IPS DF 4.7 (cell line): ENCODE results near the gene TMEM217.
A peak's percentile ranks its signal among the peaks of the same experiment; 100 is the strongest.
"Not testable (repeated sequence)": the region's sequence is repeated elsewhere in the genome, so short reads cannot be mapped to it uniquely, and the experiment has no call there.

ENCODE experiments used
- DNase-seq: peaks from one replicate; pipeline ENCODE4 v3.0.0-alpha.2; 2013; ENCODE audit warnings: low spot score; ENCODE audit errors: extremely low read depth

TMEM217 gene

DNA sequence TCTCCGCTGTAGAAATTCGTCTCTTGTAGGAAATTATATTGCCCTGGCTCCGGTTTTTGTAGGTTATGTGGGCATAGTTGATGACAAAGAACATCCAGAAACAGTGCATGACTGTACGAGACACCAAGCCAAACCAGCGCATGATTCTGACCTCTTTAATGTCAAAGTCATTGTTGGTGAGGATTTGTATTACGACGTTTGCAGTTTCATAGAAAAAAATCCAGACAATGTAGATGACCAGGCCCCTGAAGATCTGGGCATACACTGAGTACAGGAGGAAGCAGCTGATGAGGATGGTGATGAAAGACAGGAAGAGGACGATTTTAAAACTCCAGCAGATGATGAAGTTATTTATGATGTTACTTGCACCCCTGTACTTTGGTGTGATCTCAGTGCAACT lies 39.4 kb downstream of the TMEM217 start:
- DNase-seq: no peak

DNA sequence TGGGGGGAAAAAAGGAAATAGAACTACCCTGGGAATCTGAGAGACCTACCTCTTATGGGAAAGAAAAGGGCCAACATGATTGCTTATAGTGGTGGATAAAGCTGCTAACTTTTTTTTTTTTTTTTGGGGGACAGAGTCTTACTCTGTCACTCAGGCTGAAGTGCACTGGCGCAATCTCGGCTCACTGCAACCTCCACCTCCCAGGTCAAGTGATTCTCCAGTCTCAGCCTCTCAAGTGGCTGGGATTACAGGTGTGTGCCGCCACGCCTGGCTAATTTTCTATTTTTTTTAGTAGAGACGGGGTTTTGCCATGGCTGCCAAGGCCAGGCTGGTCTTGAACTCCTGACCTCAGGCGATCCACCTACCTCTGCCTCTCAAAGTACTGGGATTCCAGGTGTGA lies 39.9 kb downstream of the TMEM217 start:
- no peak for DNase-seq

DNA sequence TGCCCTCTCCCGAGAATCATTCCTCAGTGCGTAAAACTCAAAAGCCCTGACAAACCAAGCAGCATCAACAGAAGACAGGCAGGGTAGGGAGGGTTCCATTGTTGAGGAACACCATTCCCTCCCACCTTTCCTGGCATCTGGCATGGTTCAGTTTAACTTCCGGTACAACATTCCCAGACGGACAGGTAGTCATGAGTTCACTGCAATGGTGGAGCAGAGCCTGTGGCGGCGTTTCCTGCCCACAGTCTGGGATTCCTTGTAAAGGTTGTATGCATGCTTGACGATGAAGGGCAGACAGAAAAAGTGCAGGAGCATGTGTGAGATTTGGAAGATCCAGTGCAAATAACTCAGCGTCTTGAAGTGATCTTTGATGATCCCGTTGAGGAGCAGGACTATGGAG lies 45.7 kb downstream of the TMEM217 start:
- no peak for DNase-seq

DNA sequence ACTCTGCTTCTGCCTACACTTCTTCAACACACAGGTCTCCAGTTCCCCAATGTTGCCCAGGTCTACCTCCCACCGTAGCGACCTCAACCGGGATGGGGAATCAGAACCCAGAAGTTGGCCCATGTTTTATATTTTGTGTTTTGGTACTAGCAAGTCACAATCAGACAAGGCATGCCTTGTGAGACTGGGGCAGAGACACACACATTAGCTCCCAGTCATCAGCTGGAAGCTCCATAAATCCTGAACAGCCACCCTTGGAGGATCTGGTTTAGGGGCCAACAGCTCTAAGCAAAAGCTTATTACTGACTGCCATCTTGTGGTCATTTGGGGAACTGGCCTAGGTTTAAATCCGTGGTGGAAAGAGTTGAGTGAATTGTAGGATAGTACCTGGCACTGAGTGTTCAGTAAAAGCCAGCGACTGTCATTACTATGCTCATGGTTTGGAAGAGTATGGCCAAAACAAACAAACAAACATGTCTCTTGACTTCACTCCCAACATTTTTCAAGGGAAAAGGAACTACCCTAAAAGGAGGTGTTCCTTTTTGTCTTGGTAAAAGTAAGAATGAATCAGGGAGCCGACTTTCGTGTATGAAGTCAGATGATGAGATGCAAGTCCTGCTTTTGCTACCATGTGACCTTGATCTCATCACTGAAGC lies 47.5 kb downstream of the TMEM217 start:
- DNase-seq: peak; percentile 85

DNA sequence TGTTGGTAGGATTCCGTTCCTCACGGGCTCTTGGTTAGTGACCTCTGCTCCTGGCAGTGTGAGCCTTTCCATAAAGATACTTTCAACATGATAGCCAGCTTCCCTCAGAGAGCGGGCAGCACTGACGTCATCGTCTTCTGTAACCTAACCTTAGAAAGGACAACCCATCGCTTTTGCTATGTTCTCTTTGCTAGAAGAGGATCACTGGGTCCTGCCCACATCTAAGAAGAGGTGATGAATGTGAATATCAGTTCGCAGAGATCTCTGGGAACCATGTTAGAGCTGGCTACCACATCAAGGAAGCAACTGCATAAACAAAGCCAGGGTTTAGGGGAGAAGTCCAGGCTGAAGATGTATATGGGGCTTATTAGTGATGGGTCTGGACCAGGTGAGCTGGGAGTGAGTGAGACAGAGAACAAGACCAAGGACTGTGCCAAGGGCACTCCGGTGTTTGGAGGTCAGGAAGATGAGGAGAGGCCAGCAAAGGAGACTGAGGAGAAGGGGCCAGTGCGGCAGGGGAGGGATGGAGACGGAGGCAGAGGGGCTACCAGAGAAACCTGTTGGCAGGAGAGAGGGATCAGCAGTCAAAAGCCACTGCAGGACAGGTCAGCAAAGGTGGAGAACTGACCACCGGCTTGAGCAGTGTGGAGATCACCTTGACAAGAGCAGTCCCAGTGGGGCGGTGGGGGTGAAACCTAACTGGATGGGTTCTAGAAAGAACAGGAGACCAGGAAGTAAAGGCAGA lies 48.3 kb downstream of the TMEM217 start:
- no peak for DNase-seq

DNA sequence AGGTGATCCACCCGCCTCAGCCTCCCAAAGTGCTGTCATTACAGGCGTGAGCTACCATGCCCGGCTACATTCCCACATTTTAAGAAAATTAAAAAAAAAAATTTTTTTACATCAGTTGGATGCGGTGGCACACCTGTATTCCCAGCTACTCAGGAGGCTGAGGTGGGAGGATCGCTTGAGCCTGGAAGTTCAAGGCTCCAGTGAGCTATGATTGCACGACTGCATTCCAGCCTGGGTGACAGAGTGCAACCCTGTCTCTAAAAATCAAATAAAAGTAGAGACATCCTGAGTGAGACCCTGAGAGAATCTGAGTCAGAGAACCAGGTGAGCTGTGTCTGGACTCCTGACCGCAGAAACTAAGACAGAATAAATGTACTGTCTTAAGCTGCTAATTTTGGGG lies 49.2 kb downstream of the TMEM217 start:
- no peak for DNase-seq

DNA sequence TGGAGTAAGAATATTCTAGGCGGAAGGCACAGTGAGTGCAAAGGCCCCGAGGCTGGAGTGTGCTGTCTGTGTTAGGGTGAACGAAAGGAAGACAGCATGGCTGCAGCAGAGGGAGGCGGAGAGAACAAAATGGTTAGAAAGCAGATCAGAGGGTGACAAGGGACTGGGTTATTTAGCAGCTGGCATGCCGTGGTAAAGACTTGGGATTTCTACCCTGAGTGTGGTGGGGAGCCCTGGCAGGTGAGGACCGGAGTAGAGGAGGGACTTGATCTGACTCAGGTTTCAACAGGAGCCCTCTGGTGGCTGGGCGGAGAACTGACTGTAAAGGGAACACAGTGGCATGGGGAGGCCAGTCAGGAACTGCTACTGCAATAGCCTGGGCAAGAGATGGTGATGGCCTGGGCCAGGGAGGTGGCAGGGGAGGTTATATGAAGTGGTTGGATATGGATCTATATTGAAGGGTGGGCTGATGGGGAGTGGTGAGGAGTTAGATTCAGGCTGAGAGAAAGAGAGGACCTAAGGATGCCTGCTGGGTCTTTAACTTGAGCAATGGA lies 50.0 kb downstream of the TMEM217 start:
- no peak for DNase-seq

DNA sequence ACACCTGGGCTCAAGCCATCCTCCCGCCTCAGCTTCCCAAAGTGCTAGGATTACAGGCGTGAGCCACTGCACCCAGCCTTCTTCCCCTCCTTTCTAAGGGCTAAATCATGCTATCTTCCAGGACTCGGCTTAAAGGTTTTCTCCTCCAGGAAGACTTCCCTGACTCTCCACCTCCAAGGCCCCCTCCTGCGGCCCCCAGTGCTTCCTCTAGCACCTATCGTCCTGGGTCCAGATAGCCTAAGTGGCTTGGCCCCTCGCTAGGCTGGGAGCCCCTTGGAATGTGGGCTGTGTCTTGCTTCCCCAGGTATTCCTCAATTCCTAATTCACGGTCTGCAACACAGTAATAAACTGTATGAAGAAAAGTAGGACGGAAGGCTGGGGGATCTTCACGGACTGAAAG lies 51.3 kb downstream of the TMEM217 start:
- no peak for DNase-seq

DNA sequence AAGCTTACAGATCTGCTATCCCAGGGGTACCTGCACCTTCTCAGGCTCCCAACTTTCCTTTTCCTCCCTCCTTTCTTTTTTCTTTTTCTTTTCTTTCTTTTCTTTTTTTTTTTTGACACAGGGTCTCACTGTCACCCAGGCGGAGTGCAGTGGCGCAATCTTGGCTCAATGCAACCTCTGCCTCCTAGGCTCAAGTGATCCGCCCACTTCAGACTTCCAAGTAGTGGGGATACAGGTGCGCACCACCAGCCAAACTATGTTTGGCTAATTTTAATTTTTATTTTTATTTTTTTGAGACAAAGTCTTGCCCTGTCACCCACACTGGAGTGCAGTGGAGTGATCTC lies 52.0 kb downstream of the TMEM217 start:
- DNase-seq: no peak

DNA sequence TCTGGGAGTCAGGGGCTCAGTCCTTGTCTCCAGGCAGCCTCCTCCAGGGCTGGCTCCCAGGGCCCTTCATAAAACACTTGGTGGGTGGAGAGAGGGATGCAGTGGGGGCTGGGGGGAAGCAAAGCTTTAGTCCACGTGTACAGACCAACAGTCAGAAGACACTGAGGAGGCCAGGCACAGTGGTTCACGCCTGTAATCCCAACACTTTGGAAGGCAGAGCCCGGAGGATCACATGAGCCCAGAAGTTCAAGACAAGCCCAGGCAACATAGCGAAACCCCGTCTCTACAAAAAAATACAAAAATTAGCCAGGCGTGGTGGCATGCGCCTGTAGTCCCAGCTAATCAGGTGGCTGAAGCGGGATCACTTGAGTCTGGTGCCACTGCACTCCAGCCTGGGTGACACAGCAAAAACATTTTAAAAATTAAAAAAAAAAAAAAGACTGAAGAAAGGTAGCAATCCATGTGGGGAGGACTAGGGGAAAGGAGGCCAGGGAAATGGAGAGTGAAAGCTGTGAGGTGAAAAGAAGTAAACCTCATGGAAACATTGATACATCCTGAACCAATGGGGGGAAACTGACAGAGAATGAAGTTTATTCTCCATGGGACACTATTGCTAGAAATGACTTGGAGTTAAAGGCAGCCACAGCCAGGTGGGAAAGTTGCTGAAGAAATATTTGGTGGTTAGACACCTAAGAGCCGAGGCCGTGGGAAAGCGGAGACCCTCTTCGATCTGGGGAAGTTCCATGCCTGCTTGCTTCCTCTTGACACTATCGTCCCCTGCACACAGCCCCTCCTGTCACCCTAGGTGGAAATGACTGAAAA lies 52.6 kb downstream of the TMEM217 start:
- no peak for DNase-seq

DNA sequence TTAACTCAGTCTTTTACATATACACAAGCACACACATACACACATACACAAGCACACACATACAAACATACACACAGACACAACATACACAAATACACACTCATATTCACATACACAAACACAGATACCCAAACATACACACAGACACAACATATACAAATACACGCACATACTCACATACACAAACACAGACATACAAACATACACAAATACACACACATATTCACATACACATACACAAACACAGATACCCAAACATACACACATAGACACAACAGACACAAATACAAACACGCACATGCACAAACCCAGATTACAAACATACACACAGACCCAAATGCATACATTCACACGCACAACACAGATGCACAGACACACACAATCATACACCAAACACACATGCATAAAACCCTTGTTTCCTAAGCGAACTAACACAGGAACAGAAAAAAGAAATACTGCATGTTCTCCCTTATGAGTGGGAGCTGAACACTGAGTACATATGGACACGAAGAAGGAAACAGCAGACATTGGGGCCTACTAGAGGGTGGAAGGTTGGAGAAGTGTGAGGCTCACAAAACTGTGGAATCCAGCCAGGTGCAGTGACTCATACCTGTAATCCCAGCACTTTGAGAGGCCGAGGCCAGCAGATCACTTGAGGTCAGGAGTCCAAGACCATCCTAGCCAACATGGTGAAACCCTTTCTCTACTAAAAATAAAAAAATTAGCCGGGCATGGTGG lies 53.8 kb downstream of the TMEM217 start:
- no peak for DNase-seq

DNA sequence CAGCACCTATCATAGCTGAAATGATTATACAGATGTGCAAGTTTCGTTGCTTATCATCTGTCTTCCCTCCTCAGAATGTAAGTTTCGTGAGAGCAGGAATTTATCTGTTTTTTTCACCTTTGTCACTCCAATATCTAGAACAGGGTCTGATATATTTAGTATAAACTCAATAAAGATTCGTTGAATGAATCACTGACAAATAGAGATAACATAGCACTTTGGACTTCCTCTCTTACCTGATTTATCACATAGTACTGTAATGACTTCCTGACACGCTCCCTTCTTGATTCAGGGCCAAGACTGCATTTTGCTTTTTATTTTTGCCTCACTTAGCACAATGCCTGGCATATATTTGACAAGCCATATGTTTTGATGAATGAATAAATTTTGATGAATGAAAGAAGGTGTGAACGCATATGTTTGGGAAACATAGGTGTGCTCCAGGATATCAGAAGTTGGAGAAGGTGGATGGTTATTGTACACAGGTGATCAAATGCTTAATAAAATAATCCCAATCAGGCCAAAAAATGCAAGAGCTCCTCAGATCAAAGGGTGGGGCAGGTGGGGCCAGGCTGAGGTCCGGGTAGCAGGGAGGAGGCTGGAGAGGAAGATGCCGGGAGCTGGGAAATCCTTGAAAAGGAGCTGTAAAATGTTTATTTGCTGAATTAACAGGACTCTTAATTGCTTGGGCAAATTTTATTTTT lies 55.0 kb downstream of the TMEM217 start:
- no peak for DNase-seq

DNA sequence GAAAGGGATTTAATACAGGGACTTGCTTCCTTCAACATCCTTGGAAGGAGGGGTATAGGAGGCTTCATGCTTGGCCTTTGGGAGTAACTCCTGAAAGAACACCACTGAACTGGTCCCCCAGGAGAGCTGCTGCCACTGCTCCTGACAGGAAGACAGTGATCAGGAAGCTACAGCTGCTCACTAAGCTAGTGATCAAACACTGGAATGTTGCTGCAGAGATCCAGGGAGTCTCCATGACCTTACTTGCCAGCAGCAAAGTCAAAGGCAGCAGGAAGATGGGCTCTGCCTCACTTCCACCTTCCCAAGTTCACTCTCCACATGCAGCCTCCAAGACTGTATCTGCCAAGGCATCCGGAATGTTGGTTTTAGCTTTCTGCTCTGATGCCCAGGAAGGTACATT lies 56.2 kb downstream of the TMEM217 start:
- DNase-seq: no peak

DNA sequence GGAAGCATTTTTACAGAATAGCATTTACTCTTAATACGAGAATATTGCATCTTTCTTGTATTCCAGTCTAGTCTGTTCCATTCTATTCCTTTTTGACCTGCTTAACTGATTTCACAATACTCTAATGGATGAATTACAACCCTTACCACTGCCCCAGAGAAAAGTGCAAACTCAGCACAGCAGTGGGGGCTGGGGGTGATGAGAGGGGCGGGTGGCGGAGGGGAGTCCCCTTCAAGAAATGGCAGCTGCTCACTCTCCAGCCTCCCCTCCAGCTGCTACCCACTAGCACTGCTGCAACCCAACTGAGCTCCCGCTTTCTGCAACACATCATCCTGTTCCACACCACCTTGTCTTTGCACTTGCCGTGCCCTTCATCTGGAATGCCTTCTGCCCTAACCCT lies 57.9 kb downstream of the TMEM217 start:
- no peak for DNase-seq

DNA sequence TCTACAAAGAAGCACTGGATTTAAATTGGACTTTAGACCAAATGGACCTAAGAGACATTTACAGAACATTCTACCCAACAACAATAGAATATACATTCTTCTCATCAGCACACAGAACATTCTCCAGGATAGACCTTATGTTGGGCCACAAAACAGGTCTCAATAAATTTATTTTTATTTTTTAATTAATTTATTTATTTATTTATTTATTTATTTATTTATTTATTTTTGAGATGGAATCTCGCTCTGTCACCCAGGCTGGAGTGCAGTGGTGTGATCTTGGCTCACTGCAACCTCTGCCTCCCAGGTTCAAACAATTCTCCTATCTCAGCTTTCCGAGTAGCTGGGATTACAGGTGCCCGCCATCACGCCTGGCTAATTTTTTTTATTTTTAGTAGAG lies 61.5 kb downstream of the TMEM217 start:
- DNase-seq: not testable (repeated sequence)

DNA sequence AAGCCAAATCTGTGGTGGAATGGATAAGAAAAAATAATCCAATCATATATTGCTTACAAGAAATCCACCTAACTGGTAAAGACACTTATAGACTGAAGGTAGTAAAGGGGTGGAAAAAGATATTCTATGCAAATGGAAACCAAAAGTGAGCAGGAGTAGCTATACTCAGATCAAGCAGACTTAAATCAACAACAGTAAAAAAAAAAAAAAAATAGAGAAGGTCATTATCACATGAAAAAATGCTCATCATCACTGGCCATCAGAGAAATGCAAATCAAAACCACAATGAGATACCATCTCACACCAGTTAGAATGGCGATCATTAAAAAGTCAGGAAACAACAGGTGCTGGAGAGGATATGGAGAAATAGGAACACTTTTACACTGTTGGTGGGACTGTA lies 63.1 kb downstream of the TMEM217 start:
- DNase-seq: not testable (repeated sequence)

DNA sequence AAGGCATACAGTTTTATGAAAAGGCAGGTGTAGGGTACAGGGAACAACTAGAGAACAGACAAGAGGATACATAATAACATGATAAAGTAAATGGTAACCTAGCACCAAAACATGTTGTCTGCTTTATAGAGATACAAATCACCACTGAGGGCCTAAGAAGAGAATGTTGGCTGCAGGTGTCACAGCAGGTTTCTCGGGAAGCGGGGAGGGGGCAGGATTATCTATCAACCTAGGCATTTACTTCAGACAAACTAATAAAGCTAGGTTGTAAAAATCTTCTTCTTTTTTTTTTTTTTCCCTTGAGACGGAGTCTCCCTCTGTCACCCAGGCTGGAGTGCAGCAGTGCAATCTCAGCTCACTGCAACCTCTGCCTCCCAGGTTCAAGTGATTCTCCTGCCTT lies 65.3 kb downstream of the TMEM217 start:
- no peak for DNase-seq

DNA sequence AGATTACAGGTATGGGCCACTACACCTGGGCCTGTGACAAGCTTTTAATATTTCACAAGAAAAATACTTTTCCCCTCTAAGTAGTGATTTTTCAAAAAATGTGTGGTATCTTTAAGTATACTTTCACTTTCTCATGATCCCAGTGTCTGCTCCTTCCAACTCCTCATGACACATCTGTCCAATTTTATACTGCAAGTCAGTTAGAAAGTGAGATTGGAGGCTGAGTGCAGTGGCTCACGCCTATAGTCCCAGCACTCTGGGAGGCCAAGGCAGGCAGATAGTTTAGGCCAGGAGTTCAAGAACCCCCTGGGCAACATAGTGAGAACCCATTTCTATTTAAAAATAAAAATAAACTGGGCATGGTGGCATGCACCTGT lies 67.8 kb downstream of the TMEM217 start:
- DNase-seq: no peak

DNA sequence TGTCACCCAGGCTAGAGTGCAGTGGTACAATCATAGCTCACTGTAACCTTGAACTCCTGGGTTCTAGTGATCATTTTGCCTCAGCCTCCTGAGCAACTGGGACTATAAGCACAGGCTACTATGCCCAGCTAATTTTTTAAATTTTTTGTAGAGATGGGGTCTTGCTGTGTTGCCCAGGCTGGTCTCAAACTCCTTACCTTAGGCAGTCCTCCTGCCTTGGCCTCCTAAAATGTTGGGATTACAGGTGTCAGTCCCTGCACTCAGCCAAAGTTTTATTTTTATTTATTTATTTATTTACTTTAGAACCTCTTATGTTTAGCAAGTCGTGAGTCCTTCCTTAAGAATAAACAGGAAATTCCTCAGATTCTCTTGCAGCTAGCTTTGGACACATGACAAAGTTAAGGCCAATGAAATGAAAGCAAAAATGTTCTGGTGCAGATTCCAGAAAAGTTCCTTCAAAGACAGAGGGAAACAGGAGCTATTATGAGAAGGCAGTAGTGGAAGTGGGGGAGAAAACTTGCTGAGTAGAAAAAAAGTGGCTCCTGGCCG lies 68.9 kb downstream of the TMEM217 start:
- DNase-seq: no peak

DNA sequence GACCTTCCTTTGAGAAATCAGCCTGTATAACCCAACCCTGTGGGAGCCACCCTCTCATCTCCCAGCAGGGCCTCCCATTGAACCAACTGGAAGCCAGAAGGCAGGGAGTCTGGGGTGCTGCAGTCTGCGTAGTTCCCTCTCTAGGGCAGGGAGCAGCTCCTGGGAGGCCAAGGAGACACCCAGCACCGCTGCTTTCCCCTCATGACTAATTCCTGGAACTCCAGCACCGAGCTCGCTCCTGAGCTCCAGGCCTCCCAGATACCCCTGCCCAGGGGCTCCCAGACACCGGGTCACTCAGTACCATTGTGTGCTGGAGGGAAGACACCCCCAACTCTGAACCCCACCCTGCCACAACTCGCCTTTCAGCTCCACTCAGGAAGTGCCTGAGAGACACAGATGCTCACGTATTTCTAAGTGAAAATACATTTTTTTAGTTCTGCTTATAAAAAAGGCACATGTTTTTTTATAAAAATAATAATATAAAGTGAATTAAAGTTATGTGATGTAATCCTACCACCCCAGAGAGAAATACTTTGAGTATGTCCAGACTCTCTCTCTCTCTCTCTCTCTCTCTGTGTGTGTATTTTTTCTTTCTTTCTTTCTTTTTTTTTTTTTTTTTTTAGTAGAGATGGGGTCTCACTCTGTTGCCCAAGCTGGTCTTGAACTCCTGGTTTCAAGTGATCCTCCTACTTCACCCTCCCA lies 70.5 kb downstream of the TMEM217 start:
- DNase-seq: no peak
